Astrocyte (in vitro differentiated cells and primary cell): ENCODE measurements around the gene PTGER2.

Source experiments
- EZH2 ChIP-seq: IDR thresholded peaks from 2 replicates; pipeline ENCODE4 v1.6.1; 2012; ENCODE audit warnings: mild to moderate bottlenecking, low read length, inconsistent platforms; ENCODE audit not compliant: insufficient read depth
- TF ChIP-seq, protein P1 (sequence below): IDR thresholded peaks from 2 replicates; pipeline ENCODE4 v1.5.1; 2011; ENCODE audit warnings: low read depth, mild to moderate bottlenecking, inconsistent platforms, low read length, moderate library complexity; ENCODE audit not compliant: insufficient read depth

DNA sequence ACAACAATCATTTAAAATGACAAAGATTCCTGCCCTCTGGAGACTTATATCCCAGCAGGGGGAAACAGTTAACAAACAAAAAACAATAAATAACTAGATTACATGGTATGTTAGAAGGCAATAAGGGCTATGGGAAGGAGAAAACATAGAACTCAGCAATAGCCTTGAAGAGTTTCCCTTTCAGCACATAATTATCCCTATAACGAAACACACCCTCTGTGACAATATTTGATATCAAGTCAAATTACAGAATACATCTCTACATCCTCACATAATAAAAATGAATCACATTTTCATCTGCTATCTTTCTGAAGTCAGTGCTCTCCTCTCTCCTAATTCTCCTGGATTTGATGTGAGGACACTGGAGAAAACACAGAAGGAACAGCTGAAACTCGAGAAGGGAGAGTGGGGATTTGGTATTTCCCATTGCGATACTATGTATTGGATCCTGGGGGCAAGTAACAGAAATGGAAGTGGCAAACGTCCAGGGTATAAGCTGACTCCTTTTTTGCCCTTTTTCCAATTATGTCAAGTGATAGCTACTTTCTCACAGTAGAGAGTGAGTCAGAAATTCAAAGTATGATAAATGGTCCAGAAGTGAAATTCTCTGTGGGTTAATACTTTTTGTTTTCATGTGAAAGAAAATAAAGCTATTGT is 9.7 kb upstream of the PTGER2 start:
- no peak for TF ChIP-seq EZH2
- TF ChIP-seq, protein P1, sequence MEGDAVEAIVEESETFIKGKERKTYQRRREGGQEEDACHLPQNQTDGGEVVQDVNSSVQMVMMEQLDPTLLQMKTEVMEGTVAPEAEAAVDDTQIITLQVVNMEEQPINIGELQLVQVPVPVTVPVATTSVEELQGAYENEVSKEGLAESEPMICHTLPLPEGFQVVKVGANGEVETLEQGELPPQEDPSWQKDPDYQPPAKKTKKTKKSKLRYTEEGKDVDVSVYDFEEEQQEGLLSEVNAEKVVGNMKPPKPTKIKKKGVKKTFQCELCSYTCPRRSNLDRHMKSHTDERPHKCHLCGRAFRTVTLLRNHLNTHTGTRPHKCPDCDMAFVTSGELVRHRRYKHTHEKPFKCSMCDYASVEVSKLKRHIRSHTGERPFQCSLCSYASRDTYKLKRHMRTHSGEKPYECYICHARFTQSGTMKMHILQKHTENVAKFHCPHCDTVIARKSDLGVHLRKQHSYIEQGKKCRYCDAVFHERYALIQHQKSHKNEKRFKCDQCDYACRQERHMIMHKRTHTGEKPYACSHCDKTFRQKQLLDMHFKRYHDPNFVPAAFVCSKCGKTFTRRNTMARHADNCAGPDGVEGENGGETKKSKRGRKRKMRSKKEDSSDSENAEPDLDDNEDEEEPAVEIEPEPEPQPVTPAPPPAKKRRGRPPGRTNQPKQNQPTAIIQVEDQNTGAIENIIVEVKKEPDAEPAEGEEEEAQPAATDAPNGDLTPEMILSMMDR, result no peak
